SK-N-SH (cell line): ENCODE measurements around the gene CSTPP1. TPM values are rescaled to one million over a fixed set of nuclear protein-coding genes. Genes with fewer than 3 reads are reported as not detected.

Experiments
- CTCF ChIA-PET: fragments of 300-600, 350-600 bp; formaldehyde crosslinking; extraction: SDS; loops from one replicate; lab custom pipeline; 2021; lab: Yijun Ruan, JAX
- POLR2A ChIA-PET: fragments of 350-600 bp; sonication (Branson Sonifier 250); formaldehyde crosslinking; extraction: SDS; loops from one replicate; lab custom pipeline; 2020; ENCODE audit warnings: antibody characterized with exemption, inconsistent platforms; lab: Yijun Ruan, JAX
- DNase-seq: peaks from one replicate; pipeline ENCODE4 v3.0.0; 2012
- H2AFZ ChIP-seq: fragments of 200-600 bp; sonication (generic); 2 replicates; pipeline ENCODE4 v1.8.1; 2016; ENCODE audit warnings: antibody characterized with exemption, mild to moderate bottlenecking, low read depth
- H3F3A ChIP-seq: fragments of 200-600 bp; sonication (generic); replicated peaks from 2 replicates; pipeline ENCODE3; 2016; ENCODE audit warnings: antibody characterized with exemption, mild to moderate bottlenecking; ENCODE audit not compliant: insufficient read depth
- H3K27ac ChIP-seq, 2 experiments: fragments of 200-500 bp in 1 of 2; fragments of 200-600 bp in 1 of 2; sonication (Bioruptor generic) in 1 of 2; sonication (generic), shearing (Covaris generic) in 1 of 2; 2 replicates each; pipeline versions ENCODE4 v1.5.1 to v1.6.1; 2014 to 2016; ENCODE audit warnings: low read depth in 2 of 2, inconsistent platforms in 1 of 2, low read length in 1 of 2, mild to moderate bottlenecking in 1 of 2, mixed read lengths in 1 of 2
- H3K27me3 ChIP-seq: fragments of 200-600 bp; sonication (generic), shearing (Covaris generic); 2 replicates; pipeline ENCODE4 v1.6.1; 2016; ENCODE audit warnings: mixed run types; ENCODE audit not compliant: insufficient read depth
- H3K36me3 ChIP-seq, 2 experiments: fragments of 200-500 bp in 1 of 2; fragments of 200-600 bp in 1 of 2; sonication (Bioruptor generic) in 1 of 2; sonication (generic) in 1 of 2; replicated peaks in 1 of 2; 2 replicates each; pipeline versions ENCODE3 to v1.5.1; 2014 to 2016; ENCODE audit warnings: low read length in 1 of 2, mild to moderate bottlenecking in 1 of 2; ENCODE audit not compliant: insufficient read depth in 2 of 2, control insufficient read depth in 1 of 2
- H3K4me1 ChIP-seq, 2 experiments: fragments of 200-500 bp in 1 of 2; fragments of 200-600 bp in 1 of 2; sonication (Bioruptor generic) in 1 of 2; sonication (generic), shearing (Covaris generic) in 1 of 2; 2 replicates each; pipeline versions ENCODE4 v1.5.1 to v1.6.1; 2014 to 2016; ENCODE audit warnings: low read depth in 1 of 2, low read length in 1 of 2, mixed run types in 1 of 2; ENCODE audit not compliant: insufficient read depth in 2 of 2, control insufficient read depth in 1 of 2
- H3K4me2 ChIP-seq: fragments of 200-600 bp; sonication (generic), shearing (Covaris generic); 2 replicates; pipeline ENCODE4 v1.6.1; 2017; ENCODE audit warnings: mixed run types
- H3K4me3 ChIP-seq, 2 experiments: fragments of 200-500 bp in 1 of 2; fragments of 200-600 bp in 1 of 2; sonication (Bioruptor generic) in 1 of 2; sonication (generic), shearing (Covaris generic) in 1 of 2; 2 replicates each; pipeline versions ENCODE4 v1.5.1 to v1.8.1; 2014 to 2016; ENCODE audit warnings: low read depth in 2 of 2, inconsistent platforms in 1 of 2, low read length in 1 of 2, mild to moderate bottlenecking in 1 of 2, mixed read lengths in 1 of 2, moderate library complexity in 1 of 2
- H3K79me2 ChIP-seq: fragments of 200-600 bp; sonication (generic); 2 replicates; pipeline ENCODE4 v1.8.1; 2017; ENCODE audit warnings: mild to moderate bottlenecking; ENCODE audit not compliant: insufficient read depth
- H3K9ac ChIP-seq: fragments of 200-600 bp; sonication (generic); 2 replicates; pipeline ENCODE4 v1.6.1; 2017; ENCODE audit warnings: mixed run types
- H3K9me2 ChIP-seq: fragments of 200-600 bp; sonication (generic); 2 replicates; pipeline ENCODE4 v1.6.1; 2017; ENCODE audit warnings: mixed run types
- H3K9me3 ChIP-seq: fragments of 200-600 bp; sonication (generic); 2 replicates; pipeline ENCODE4 v1.6.1; 2017; ENCODE audit warnings: mixed run types, mild to moderate bottlenecking, moderate library complexity
- H4K20me1 ChIP-seq: fragments of 200-600 bp; sonication (generic); 2 replicates; pipeline ENCODE4 v1.6.1; 2017; ENCODE audit warnings: mild to moderate bottlenecking, mixed run types; ENCODE audit not compliant: insufficient read depth
- EZH2phosphoT487 ChIP-seq: fragments of 200-600 bp; sonication (generic); IDR thresholded peaks from 2 replicates; pipeline ENCODE4 v1.6.1; 2017; ENCODE audit warnings: low read depth, mixed run types, mild to moderate bottlenecking, antibody characterized with exemption, moderate library complexity, borderline replicate concordance
- FOXJ3 ChIP-seq: sonication (generic); formaldehyde crosslinking; IDR thresholded peaks from 2 replicates; pipeline ENCODE4 v1.5.1; 2020; ENCODE audit warnings: mild to moderate bottlenecking, missing genetic modification reagents
- JUND ChIP-seq: IDR thresholded peaks from 2 replicates; pipeline ENCODE4 v1.4.0; 2012
- MXI1 ChIP-seq: IDR thresholded peaks from 2 replicates; pipeline ENCODE4 v1.6.1; 2012; ENCODE audit warnings: mild to moderate bottlenecking, low read depth, low read length, improper control_type of control experiment
- NRF1 ChIP-seq: IDR thresholded peaks from 2 replicates; pipeline ENCODE4 v1.6.1; 2012; ENCODE audit warnings: low read depth, mild to moderate bottlenecking, low read length
- RAD21 ChIP-seq: IDR thresholded peaks from 2 replicates; pipeline ENCODE4 v1.6.1; 2012; ENCODE audit warnings: mild to moderate bottlenecking, low read length
- RFX5 ChIP-seq: IDR thresholded peaks from 2 replicates; pipeline ENCODE4 v1.6.1; 2012; ENCODE audit warnings: mild to moderate bottlenecking, improper control_type of control experiment, low read length
- RXRA ChIP-seq: IDR thresholded peaks from 2 replicates; pipeline ENCODE4 v1.4.0; 2012; ENCODE audit warnings: low read depth, mild to moderate bottlenecking, borderline replicate concordance
- TAF1 ChIP-seq: IDR thresholded peaks from 2 replicates; pipeline ENCODE4 v1.6.1; 2012; ENCODE audit warnings: low read depth, mild to moderate bottlenecking, low read length, moderate library complexity, borderline replicate concordance
- TCF12 ChIP-seq: IDR thresholded peaks from 2 replicates; pipeline ENCODE4 v1.4.0; 2012
- TEAD4 ChIP-seq: IDR thresholded peaks from 2 replicates; pipeline ENCODE4 v1.4.0; 2012; ENCODE audit warnings: mild to moderate bottlenecking, borderline replicate concordance; ENCODE audit not compliant: insufficient read depth
- YY1 ChIP-seq: IDR thresholded peaks from 2 replicates; pipeline ENCODE4 v1.4.0; 2012; ENCODE audit warnings: low read depth, mild to moderate bottlenecking
- WGBS: methylation state at CpG from one replicate; pipeline ENCODE4 v1.1.6; 2017; ENCODE audit warnings: low lambda C conversion rate; 5-methylcytosine and 5-hydroxymethylcytosine counted together
- polyA plus RNA-seq, 3 experiments: library from polyadenylated mRNA; depleted of rRNA; stranded (reverse); fragments of >200 nt; gene quantifications; 2 replicates each; pipeline ENCODE4 v1.2.3, GENCODE V29; 2012
- TF ChIP-seq, protein P1 (sequence below): IDR thresholded peaks from 2 replicates; pipeline ENCODE4; 2012
- TF ChIP-seq, protein P2 (sequence below): IDR thresholded peaks from 2 replicates; pipeline ENCODE4 v1.4.0; 2012; ENCODE audit warnings: low read depth, borderline replicate concordance
- TF ChIP-seq, protein P3 (sequence below): fragments of 150-350 bp; IDR thresholded peaks from 2 replicates; pipeline ENCODE4 v1.6.1; 2016; ENCODE audit warnings: mild to moderate bottlenecking, low read depth, low read length
- TF ChIP-seq, protein P4 (sequence below): IDR thresholded peaks from 2 replicates; pipeline ENCODE4 v1.4.0; 2012; ENCODE audit warnings: low read depth

Gene CSTPP1
- polyA plus RNA-seq, 1 of the 3 experiments (the other 2 are of a cell fraction) = 85.7 TPM

GRCh38 chr11:46951864-46952263 is 15.3 kb downstream of the CSTPP1 start:
- no peak overlapping the region for H3K4me3 ChIP-seq
- H3K9me2 ChIP-seq = no peaks in the 10 kb centered on the region
- no peak for DNase-seq
- POLR2A ChIA-PET = no interaction called here
- peaks cover 19% of the 10 kb centered on the region for H3K79me2 ChIP-seq
- H3K4me1 ChIP-seq = peaks cover 11 to 28% of the 10 kb centered on the region in 2 experiments
- peaks cover 24% of the 10 kb centered on the region for H3F3A ChIP-seq
- CTCF ChIA-PET = interaction anchor here (0.9 to 2.5 kb wide), 3 partner anchors 35 to 201 kb away, joined by 3 to 10 read pairs (median 3); no protein-coding TSS in a partner anchor
- no peak overlapping the region for H3K4me2 ChIP-seq
- H4K20me1 ChIP-seq = no peaks in the 10 kb centered on the region
- no peaks in the 10 kb centered on the region for H3K9me3 ChIP-seq
- H3K36me3 ChIP-seq = peaks cover 3 to 8% of the 10 kb centered on the region in 2 experiments
- H3K27me3 ChIP-seq = no peaks in the 10 kb centered on the region
- no peak overlapping the region for H3K27ac ChIP-seq
- H2AFZ ChIP-seq = no peak overlapping the region
- WGBS = 100% methylated on average over 1 of the region's 1 CpG
- no peak for TF ChIP-seq TEAD4
- H3K9ac ChIP-seq = no peak overlapping the region

GRCh38 chr11:46952553-46952952 is 16.0 kb downstream of the CSTPP1 start:
- Histone ChIP-seq H3K9me2 (no peaks in the 10 kb centered on the region), H3K4me3 (no peak overlapping the region), H3K27me3 (no peaks in the 10 kb centered on the region), H3K36me3 (peaks cover 3 to 8% of the 10 kb centered on the region in 2 experiments), H3K9ac (no peak overlapping the region), H3K4me1 (peaks cover 8 to 21% of the 10 kb centered on the region in 2 experiments), H3K4me2 (no peak overlapping the region), H2AFZ (no peak overlapping the region), H4K20me1 (no peaks in the 10 kb centered on the region), H3K79me2 (peaks cover 18% of the 10 kb centered on the region), H3F3A (peaks cover 20% of the 10 kb centered on the region), H3K27ac (no peak overlapping the region), H3K9me3 (no peaks in the 10 kb centered on the region)
- ChIA-PET POLR2A (no interaction called here), CTCF (interaction anchor here (0.9 to 2.5 kb wide), 3 partner anchors 35 to 201 kb away, joined by 3 to 10 read pairs (median 3); no protein-coding TSS in a partner anchor)
- DNase-seq = no peak
- TF ChIP-seq, protein P1, sequence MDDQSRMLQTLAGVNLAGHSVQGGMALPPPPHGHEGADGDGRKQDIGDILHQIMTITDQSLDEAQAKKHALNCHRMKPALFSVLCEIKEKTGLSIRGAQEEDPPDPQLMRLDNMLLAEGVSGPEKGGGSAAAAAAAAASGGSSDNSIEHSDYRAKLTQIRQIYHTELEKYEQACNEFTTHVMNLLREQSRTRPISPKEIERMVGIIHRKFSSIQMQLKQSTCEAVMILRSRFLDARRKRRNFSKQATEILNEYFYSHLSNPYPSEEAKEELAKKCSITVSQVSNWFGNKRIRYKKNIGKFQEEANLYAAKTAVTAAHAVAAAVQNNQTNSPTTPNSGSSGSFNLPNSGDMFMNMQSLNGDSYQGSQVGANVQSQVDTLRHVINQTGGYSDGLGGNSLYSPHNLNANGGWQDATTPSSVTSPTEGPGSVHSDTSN = no peak
- TF ChIP-seq NRF1 (no peak), JUND (no peak), RAD21 (no peak), EZH2phosphoT487 (no peak), YY1 (no peak), FOXJ3 (CRISPR knock-in tag) (no peak), TAF1 (no peak), TCF12 (no peak), MXI1 (no peak), RXRA (no peak), RFX5 (no peak)
- TF ChIP-seq, protein P2, sequence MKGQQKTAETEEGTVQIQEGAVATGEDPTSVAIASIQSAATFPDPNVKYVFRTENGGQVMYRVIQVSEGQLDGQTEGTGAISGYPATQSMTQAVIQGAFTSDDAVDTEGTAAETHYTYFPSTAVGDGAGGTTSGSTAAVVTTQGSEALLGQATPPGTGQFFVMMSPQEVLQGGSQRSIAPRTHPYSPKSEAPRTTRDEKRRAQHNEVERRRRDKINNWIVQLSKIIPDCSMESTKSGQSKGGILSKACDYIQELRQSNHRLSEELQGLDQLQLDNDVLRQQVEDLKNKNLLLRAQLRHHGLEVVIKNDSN = no peak
- TF ChIP-seq, protein P3, sequence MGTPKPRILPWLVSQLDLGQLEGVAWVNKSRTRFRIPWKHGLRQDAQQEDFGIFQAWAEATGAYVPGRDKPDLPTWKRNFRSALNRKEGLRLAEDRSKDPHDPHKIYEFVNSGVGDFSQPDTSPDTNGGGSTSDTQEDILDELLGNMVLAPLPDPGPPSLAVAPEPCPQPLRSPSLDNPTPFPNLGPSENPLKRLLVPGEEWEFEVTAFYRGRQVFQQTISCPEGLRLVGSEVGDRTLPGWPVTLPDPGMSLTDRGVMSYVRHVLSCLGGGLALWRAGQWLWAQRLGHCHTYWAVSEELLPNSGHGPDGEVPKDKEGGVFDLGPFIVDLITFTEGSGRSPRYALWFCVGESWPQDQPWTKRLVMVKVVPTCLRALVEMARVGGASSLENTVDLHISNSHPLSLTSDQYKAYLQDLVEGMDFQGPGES = no peak
- TF ChIP-seq, protein P4, sequence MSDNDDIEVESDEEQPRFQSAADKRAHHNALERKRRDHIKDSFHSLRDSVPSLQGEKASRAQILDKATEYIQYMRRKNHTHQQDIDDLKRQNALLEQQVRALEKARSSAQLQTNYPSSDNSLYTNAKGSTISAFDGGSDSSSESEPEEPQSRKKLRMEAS = no peak
- WGBS = 87% methylated on average over 2 of the region's 2 CpGs
